Fibroblast of skin of back (primary cell): ENCODE data around the gene DDB1.
A peak's percentile ranks its signal among the peaks of the same experiment; 100 is the strongest.

Experiments used
- DNase-seq: peaks from one replicate; pipeline ENCODE4 v3.0.0-alpha.2; 2013

DDB1 gene

GRCh38 chr11:61294717-61295595, 37.9 kb downstream of the DDB1 start, which contains the start of gene VWCE:
Gene VWCE, minus strand, starts transcription at chr11:61295316. Its CDS starts 279 bp downstream, at chr11:61295037.
- DNase-seq = peak; percentile 46

GRCh38 chr11:61293867-61294716, 38.8 kb downstream of the DDB1 start:
- peak; percentile 42 for DNase-seq

- no peak for DNase-seq
Observed at GRCh38 chr11:61292356-61292755, 40.5 kb downstream of the DDB1 start.

GRCh38 chr11:61290905-61291690, 41.8 kb downstream of the DDB1 start:
- DNase-seq = no peak

GRCh38 chr11:61287338-61287977, 45.4 kb downstream of the DDB1 start:
- DNase-seq = no peak

GRCh38 chr11:61283613-61284012, 49.3 kb downstream of the DDB1 start:
- no peak for DNase-seq

GRCh38 chr11:61281581-61282250, 51.2 kb downstream of the DDB1 start:
- peak; percentile 20 for DNase-seq

GRCh38 chr11:61280883-61281580, 51.9 kb downstream of the DDB1 start:
- no peak for DNase-seq

GRCh38 chr11:61279934-61280659, 52.8 kb downstream of the DDB1 start:
- no peak for DNase-seq

GRCh38 chr11:61278001-61278470, 54.9 kb downstream of the DDB1 start:
- DNase-seq = no peak

- no peak for DNase-seq
Observed at GRCh38 chr11:61277186-61278000, 55.5 kb downstream of the DDB1 start.

- DNase-seq = no peak
Observed at GRCh38 chr11:61275191-61275590, 57.7 kb downstream of the DDB1 start.

- no peak for DNase-seq
Observed at GRCh38 chr11:61274084-61274483, 58.8 kb downstream of the DDB1 start.

- no peak for DNase-seq
Observed at GRCh38 chr11:61273178-61274078, 59.5 kb downstream of the DDB1 start.

GRCh38 chr11:61272731-61273130, 60.2 kb downstream of the DDB1 start:
- no peak for DNase-seq

GRCh38 chr11:61270354-61271076, 62.4 kb downstream of the DDB1 start:
- DNase-seq = peak; percentile 9

GRCh38 chr11:61268588-61269250, 64.2 kb downstream of the DDB1 start:
- DNase-seq = no peak
